Right lobe of liver (tissue), 6 donors: ENCODE results near the gene GAB1. TPM values are rescaled to one million over a fixed set of nuclear protein-coding genes. Genes with fewer than 3 reads are reported as not detected.

Source experiments
- ATAC-seq, 4 donors: fragments of 200-7000 bp; cut with Tn5 transposase; one replicate each; pipeline ENCODE4 v1.9.1; 2020; ENCODE audit warnings: mild to moderate bottlenecking in 4 of 4, moderate library complexity in 4 of 4
- DNase-seq, 3 donors: peaks; one replicate each; pipeline ENCODE4 v3.0.0-alpha.2; 2020
- H3K27ac ChIP-seq, 3 donors: fragments of 200-600 bp; one replicate each; pipeline ENCODE4 v1.8.0; 2022
- H3K27me3 ChIP-seq, 2 donors: fragments of 200-600 bp; one replicate each; pipeline ENCODE4 v1.8.0; 2022
- H3K36me3 ChIP-seq, 4 donors: fragments of 200-600 bp; sonication (generic) in 1 of 4; one replicate each; pipeline versions ENCODE4 v1.5.1 to v1.8.0; 2017 to 2022; ENCODE audit warnings: control low read depth in 1 of 4
- H3K4me1 ChIP-seq, 4 donors: fragments of 200-600 bp; sonication (generic) in 1 of 4; one replicate each; pipeline versions ENCODE4 v1.5.1 to v1.8.0; 2017 to 2022; ENCODE audit warnings: control low read depth in 1 of 4
- H3K4me3 ChIP-seq, 3 donors: fragments of 200-600 bp; one replicate each; pipeline ENCODE4 v1.8.0; 2022
- H3K9me3 ChIP-seq, 4 donors: fragments of 200-600 bp; sonication (generic) in 1 of 4; one replicate each; pipeline versions ENCODE4 v1.5.1 to v1.8.0; 2017 to 2022; ENCODE audit warnings: control low read depth in 1 of 4
- POLR2A ChIP-seq: fragments of 450-650 bp; IDR thresholded peaks from one replicate; pipeline ENCODE4 v1.6.1; 2017; ENCODE audit warnings: antibody characterized with exemption, mild to moderate bottlenecking
- WGBS: methylation state at CpG from one replicate; pipeline ENCODE4 v1.1.6; 2018; ENCODE audit warnings: low coverage, low lambda C conversion rate; ENCODE audit not compliant: insufficient coverage; ENCODE audit errors: missing lambda C conversion rate; 5-methylcytosine and 5-hydroxymethylcytosine counted together
- intact Hi-C, 2 donors: fragments of 100-400 bp; cut with DNase I; formaldehyde crosslinking; loops; one replicate each; pipeline versions ENCODE4 v1.11.2 to v1.14.1; 2022
- long read RNA-seq: library from polyadenylated mRNA; unstranded; transcript quantifications from one replicate; pipeline ENCODE4 v2.0.0, GENCODE V29; 2019
- total RNA-seq, 6 experiments: library from RNA; depleted of rRNA in 2 of 6; stranded (reverse); fragments of >200 nt in 2 of 6; fragmentation: NEBNext Ultra II Directional in 3 of 6; extraction: Animal tissue kit (Norgen Biotek cat#: 25700) in 3 of 6; gene quantifications; one replicate each; pipeline versions ENCODE4 v1.1.0 to v1.2.4, GENCODE V29; 2016 to 2023
- TF ChIP-seq, protein P1 (sequence below), 4 donors: fragments of 200-600 bp in 3 of 4; fragments of 450-650 bp in 1 of 4; IDR thresholded peaks; one replicate each; pipeline versions ENCODE4 v1.5.1 to v1.8.0; 2016 to 2022; ENCODE audit warnings: antibody characterized with exemption in 4 of 4, mild to moderate bottlenecking in 2 of 4
- donor health status: DM: no; HTN: yes; CAD: no.
- donor health status: DM: no; HTN: no; CAD: no.
- donor health status: DM: no; HTN: no; CAD: no.
- donor health status: DM: no; HTN: yes; CAD: no.
- donor health status: DM: no; HTN: yes; CAD: no.

The GAB1 gene
- 10 to 100 TPM in 2 of 6 experiments, 1 to 10 TPM in 4; 7.0 to 13.0 (median 9.7) TPM for total RNA-seq
- long read RNA-seq, partial matches to known transcripts = 0 of 1 reads
- long read RNA-seq, other reads (novel, unspliced or antisense) = 1 of 1 reads

DNA sequence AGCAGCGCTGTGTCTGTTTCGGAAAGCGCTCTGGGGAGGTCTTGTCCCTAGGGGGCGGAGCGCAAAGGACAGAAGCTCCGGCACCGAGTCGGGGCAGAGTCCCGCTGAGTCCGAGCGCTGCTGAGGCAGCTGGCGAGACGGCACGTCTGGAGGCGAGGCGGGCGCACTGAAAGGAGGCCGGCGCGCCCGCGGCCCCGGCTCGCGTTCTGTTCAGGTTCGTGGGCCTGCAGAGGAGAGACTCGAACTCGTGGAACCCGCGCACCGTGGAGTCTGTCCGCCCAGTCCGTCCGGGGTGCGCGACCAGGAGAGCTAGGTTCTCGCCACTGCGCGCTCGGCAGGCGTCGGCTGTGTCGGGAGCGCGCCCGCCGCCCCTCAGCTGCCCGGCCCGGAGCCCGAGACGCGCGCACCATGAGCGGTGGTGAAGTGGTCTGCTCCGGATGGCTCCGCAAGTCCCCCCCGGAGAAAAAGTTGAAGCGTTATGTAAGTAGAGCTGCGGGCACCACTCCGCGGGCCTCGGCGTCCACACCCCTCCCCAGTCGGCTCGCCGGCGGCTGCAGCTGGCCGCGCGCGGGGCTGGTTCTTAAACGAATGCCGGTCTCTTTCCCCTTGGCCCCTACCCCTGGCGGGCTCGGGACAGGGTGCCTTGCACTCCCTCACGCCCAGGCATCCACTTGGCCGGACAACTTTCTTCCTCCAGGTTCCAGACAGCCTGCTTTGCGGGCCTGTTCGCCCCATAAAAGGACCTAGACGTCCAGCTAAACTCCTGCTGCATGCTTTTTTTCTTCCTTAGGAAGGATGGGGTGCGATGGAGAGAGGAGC, at the start of gene GAB1:
GAB1 (plus strand) TSS at position 96 of the 819 bp plus-strand sequence; CDS start at position 409, 313 bp downstream.
- Histone ChIP-seq H3K9me3 (no peaks in the 10 kb centered on the region), H3K27ac (peak within 1 kb of the TSS; percentile 91 to 95 (median 94)), H3K27me3 (no peaks in the 10 kb centered on the region), H3K4me1 (peaks cover 0 to 7% (median 3%) of the 10 kb centered on the region in 4 donors), H3K4me3 (peak within 1 kb of the TSS; percentile 89 to 94 (median 90)), H3K36me3 (no peaks in the 10 kb centered on the region)
- ATAC-seq (peak; percentile 76 to 86 (median 80)), DNase-seq (peak; percentile 87 to 92 (median 91))
- peak; percentile 72 for TF ChIP-seq POLR2A
- TF ChIP-seq, protein P1, sequence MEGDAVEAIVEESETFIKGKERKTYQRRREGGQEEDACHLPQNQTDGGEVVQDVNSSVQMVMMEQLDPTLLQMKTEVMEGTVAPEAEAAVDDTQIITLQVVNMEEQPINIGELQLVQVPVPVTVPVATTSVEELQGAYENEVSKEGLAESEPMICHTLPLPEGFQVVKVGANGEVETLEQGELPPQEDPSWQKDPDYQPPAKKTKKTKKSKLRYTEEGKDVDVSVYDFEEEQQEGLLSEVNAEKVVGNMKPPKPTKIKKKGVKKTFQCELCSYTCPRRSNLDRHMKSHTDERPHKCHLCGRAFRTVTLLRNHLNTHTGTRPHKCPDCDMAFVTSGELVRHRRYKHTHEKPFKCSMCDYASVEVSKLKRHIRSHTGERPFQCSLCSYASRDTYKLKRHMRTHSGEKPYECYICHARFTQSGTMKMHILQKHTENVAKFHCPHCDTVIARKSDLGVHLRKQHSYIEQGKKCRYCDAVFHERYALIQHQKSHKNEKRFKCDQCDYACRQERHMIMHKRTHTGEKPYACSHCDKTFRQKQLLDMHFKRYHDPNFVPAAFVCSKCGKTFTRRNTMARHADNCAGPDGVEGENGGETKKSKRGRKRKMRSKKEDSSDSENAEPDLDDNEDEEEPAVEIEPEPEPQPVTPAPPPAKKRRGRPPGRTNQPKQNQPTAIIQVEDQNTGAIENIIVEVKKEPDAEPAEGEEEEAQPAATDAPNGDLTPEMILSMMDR (IDR thresholded peaks at IDR 0.05) = peak in 3 of 4 donors; percentile 10 to 20 (median 20)
- WGBS = 0% methylated on average over 15 of the region's 81 CpGs
- intact Hi-C loops = no loop called here

DNA sequence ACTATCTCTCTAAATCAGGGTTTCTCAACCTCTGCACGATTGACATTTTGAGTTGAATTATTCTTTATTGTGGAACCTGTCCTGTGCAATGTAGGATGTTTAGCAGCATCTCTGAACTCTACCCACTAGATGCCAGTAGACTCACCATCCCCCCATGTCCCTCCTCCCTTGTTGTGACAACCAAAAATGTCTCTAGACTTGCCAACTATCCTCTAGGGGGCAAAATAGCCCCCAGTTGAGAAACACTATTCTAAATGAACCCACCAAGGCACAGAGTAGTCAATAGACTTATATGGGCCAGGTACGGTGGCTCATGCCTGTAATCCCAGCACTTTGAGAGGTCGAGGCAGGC, 49.1 kb upstream of the GAB1 start:
- intact Hi-C loops = no loop called here
- DNase-seq (no peak), ATAC-seq (no peak)
- TF ChIP-seq, protein P1 (IDR thresholded peaks at IDR 0.05) = no peak
- TF ChIP-seq POLR2A = no peak
- Histone ChIP-seq H3K27me3 (no peaks in the 10 kb centered on the region), H3K4me3 (no peak overlapping the region), H3K9me3 (no peaks in the 10 kb centered on the region), H3K36me3 (no peaks in the 10 kb centered on the region), H3K27ac (no peak overlapping the region), H3K4me1 (no peaks in the 10 kb centered on the region)
- 36% methylated on average over 1 of the region's 3 CpGs for WGBS

DNA sequence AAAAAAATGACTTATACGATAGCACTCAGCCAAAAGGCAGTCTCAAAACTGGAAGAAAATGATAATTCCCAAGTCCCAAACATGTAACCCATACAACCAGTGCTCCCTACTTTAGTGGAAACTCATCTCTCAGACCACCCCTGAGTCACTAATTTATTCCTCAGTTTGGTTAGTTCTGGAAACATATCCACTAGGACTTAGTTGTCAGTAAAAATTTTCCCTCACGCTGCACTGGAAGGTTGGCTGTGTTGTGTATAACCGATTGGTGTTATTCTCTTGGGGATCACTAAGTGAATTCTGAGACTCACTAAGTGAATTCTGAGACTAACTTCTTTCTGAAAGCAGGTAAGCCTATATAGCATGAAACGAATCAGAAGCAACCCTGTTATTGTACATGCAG, 48.5 kb upstream of the GAB1 start:
- H3K27ac ChIP-seq = no peak overlapping the region
- DNase-seq (no peak), ATAC-seq (no peak)
- no peaks in the 10 kb centered on the region for H3K36me3 ChIP-seq
- H3K4me1 ChIP-seq = no peaks in the 10 kb centered on the region
- no peaks in the 10 kb centered on the region for H3K27me3 ChIP-seq
- TF ChIP-seq, protein P1 (IDR thresholded peaks at IDR 0.05) = no peak
- no peak for TF ChIP-seq POLR2A
- no peaks in the 10 kb centered on the region for H3K9me3 ChIP-seq
- no peak overlapping the region for H3K4me3 ChIP-seq
- 85% methylated on average over 4 of the region's 4 CpGs for WGBS
- intact Hi-C loops = no loop called here

DNA sequence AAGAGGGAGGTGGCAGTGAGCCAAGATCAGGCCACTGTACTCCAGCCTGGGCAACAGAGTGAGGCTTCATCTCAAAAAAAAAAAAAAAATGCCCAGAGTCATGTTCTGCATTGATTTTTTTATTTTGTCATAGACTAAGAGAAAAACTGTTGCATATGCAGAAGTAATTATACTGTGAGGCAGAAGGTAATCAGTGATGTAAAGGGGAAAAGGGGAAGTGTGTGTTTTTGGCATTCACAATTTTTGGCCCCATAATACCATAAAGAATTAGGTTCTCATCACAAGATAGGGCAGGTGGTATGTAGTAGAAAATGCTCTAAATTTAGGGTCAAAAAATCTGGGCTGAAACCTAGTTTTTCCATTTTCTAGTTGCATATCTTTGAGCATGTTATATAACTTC, 47.3 kb upstream of the GAB1 start:
- no peak for ATAC-seq

More for the DNA sequence above, 47.3 kb upstream of the GAB1 start:
- Histone ChIP-seq H3K36me3 (no peaks in the 10 kb centered on the region), H3K4me1 (no peaks in the 10 kb centered on the region), H3K9me3 (no peaks in the 10 kb centered on the region), H3K27ac (no peak overlapping the region), H3K27me3 (no peaks in the 10 kb centered on the region), H3K4me3 (no peak overlapping the region)
- intact Hi-C loops = no loop called here
- TF ChIP-seq, protein P1 (IDR thresholded peaks at IDR 0.05) = no peak
- no peak for TF ChIP-seq POLR2A
- no peak for DNase-seq
